ENCODE data around the gene EFNB2. TPM values are rescaled to one million over a fixed set of nuclear protein-coding genes. Genes with fewer than 3 reads are reported as not detected.

The EFNB2 gene
- total and polyA plus RNA-seq, 4 donors = 34.2 to 83.3 (median 45.1) TPM

GRCh38 chr13:106533101-106533942 is 2.1 kb downstream of the EFNB2 start:
- DNase-seq (ENCODE audit: low read depth in 4 of 6, low spot score in 6 of 6) = peak in 3 of 6 donors; percentile 72 to 93 (median 93)
- Histone ChIP-seq H3K27me3 (ENCODE audit: control insufficient read depth, insufficient read depth, low read length) (peaks cover 4% of the 10 kb centered on the region), H3K4me1 (ENCODE audit: control insufficient read depth, insufficient read depth, low read length) (peaks cover 27% of the 10 kb centered on the region), H3K27ac (ENCODE audit: low read depth, low read length) (peak overlapping the region; percentile 86), H3K36me3 (ENCODE audit: control insufficient read depth, insufficient read depth, low read length) (no peaks in the 10 kb centered on the region), H3K9me3 (ENCODE audit: control insufficient read depth, insufficient read depth, low read length) (no peaks in the 10 kb centered on the region), H3K4me3 (ENCODE audit: low read depth, low read length) (peak overlapping the region; percentile 76)
- 4% methylated on average over 29 of the region's 44 CpGs for WGBS (ENCODE audit: insufficient coverage)

DNA sequence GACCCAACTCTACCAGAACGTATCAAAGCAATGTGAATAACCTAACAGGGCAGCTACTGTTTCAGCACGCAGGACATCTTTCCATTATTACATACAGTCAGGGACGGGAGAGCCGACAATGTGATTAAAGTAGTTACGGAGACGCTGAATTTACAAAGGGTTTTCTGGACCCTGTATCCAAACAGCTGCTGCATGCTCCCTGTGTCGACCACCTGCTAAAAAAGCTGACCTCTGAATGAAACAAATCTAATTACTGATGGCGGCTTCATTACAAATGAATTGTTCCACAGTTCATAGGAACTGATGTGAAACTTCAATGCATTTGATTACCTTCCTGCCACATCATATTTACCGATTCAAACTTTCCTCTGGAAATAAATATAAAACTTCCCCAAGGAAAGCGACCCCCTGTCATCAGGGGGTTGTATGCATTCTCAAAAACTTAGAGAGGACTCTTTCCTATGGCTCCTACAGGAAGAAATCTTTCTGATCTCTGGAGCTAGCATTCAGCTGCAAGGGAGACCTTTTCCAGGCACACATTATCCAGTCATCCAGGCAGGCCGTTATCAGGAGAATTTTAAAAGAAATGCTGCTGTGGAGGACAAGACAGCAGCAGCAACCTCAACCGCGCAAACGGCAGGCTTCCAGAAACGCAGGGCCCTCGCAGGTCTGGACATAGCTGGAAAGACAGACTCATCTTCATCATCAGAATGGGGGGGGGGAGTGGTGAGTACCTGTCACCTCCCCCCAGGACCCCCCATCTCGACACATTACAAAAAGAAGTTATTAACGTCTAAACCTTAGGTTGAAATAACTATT is 3.1 kb downstream of the EFNB2 start:
- H3K27me3 ChIP-seq (ENCODE audit: control insufficient read depth, insufficient read depth, low read length) = peaks cover 4% of the 10 kb centered on the region
- peak in 2 of 6 donors; percentile 58 to 73 for DNase-seq (ENCODE audit: low read depth in 4 of 6, low spot score in 6 of 6)
- H3K27ac ChIP-seq (ENCODE audit: low read depth, low read length) = peak overlapping the region; percentile 81
- no peaks in the 10 kb centered on the region for H3K36me3 ChIP-seq (ENCODE audit: control insufficient read depth, insufficient read depth, low read length)
- 23% methylated on average over 6 of the region's 18 CpGs for WGBS (ENCODE audit: insufficient coverage)
- no peaks in the 10 kb centered on the region for H3K9me3 ChIP-seq (ENCODE audit: control insufficient read depth, insufficient read depth, low read length)
- peak overlapping the region; percentile 76 for H3K4me3 ChIP-seq (ENCODE audit: low read depth, low read length)
- H3K4me1 ChIP-seq (ENCODE audit: control insufficient read depth, insufficient read depth, low read length) = peaks cover 27% of the 10 kb centered on the region

DNA sequence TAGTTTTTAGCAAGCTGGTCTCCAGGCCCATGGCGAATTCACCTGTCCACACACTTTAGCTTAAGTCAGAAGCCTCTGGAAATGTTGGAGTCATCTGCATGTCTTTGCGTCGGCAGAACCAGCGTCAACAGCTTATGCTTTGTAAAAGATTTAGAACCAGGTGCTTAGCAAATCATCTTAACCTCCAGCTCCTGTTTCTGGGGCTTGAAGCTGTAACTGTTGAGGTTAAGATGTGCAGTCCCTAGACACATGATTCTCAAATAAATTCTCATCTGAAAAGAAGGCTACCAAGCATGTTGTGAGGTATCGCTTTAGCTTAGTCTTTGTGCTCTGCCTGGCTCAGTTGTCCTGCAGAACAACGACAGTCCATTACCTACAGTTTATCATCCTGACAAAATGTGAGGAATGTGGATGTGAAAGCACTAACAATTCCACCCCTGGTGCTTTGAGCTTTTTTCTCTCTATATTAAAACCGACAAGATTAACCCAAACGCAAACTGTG is 4.4 kb downstream of the EFNB2 start:
- peak in 2 of 6 donors; percentile 66 to 69 for DNase-seq (ENCODE audit: low read depth in 4 of 6, low spot score in 6 of 6)
- H3K4me3 ChIP-seq (ENCODE audit: low read depth, low read length) = peak overlapping the region; percentile 76
- no peaks in the 10 kb centered on the region for H3K36me3 ChIP-seq (ENCODE audit: control insufficient read depth, insufficient read depth, low read length)
- peak overlapping the region; percentile 81 for H3K27ac ChIP-seq (ENCODE audit: low read depth, low read length)
- WGBS (ENCODE audit: insufficient coverage) = 88% methylated on average over 4 of the region's 8 CpGs
- H3K9me3 ChIP-seq (ENCODE audit: control insufficient read depth, insufficient read depth, low read length) = no peaks in the 10 kb centered on the region
- peaks cover 4% of the 10 kb centered on the region for H3K27me3 ChIP-seq (ENCODE audit: control insufficient read depth, insufficient read depth, low read length)
- peaks cover 21% of the 10 kb centered on the region for H3K4me1 ChIP-seq (ENCODE audit: control insufficient read depth, insufficient read depth, low read length)

DNA sequence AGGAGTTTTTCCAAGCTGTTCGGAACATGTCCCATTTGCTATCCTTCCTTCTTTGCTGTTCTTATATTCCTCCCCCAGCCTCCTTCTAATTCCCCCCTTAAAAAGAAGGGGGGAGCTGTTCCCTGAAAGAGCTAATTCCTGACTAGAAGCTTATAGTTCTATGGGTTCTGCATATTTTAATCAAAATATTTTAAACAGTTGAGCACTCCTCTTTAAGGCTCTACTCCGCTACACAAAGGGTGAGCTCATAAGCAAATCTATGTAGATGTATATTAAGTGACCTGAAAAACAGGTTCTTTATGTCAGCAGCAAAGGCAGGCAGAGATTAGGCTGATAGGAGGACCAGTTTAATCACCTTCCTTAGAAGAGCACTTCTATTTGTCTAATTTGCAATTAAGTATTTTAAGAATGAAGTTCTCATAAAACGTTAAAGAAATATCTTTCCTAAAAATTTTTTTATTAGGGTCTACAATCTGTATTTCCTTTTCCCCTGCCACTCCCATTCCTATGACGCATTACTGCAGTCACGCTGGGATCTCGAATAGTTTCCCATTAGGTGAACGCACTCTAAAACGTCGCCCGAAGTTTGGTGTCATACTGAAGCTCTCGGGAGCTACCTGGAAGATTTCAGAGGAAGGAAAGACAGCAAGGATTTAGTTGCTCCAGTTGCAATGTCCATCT is 5.2 kb downstream of the EFNB2 start:
- Histone ChIP-seq H3K27ac (ENCODE audit: low read depth, low read length) (peak overlapping the region; percentile 81), H3K4me1 (ENCODE audit: control insufficient read depth, insufficient read depth, low read length) (peaks cover 18% of the 10 kb centered on the region), H3K27me3 (ENCODE audit: control insufficient read depth, insufficient read depth, low read length) (peaks cover 4% of the 10 kb centered on the region), H3K9me3 (ENCODE audit: control insufficient read depth, insufficient read depth, low read length) (no peaks in the 10 kb centered on the region), H3K4me3 (ENCODE audit: low read depth, low read length) (peak overlapping the region; percentile 28), H3K36me3 (ENCODE audit: control insufficient read depth, insufficient read depth, low read length) (no peaks in the 10 kb centered on the region)
- peak in 2 of 6 donors; percentile 68 to 72 for DNase-seq (ENCODE audit: low read depth in 4 of 6, low spot score in 6 of 6)
- WGBS (ENCODE audit: insufficient coverage) = no CpG with 5 or more reads among the region's 11 CpGs

DNA sequence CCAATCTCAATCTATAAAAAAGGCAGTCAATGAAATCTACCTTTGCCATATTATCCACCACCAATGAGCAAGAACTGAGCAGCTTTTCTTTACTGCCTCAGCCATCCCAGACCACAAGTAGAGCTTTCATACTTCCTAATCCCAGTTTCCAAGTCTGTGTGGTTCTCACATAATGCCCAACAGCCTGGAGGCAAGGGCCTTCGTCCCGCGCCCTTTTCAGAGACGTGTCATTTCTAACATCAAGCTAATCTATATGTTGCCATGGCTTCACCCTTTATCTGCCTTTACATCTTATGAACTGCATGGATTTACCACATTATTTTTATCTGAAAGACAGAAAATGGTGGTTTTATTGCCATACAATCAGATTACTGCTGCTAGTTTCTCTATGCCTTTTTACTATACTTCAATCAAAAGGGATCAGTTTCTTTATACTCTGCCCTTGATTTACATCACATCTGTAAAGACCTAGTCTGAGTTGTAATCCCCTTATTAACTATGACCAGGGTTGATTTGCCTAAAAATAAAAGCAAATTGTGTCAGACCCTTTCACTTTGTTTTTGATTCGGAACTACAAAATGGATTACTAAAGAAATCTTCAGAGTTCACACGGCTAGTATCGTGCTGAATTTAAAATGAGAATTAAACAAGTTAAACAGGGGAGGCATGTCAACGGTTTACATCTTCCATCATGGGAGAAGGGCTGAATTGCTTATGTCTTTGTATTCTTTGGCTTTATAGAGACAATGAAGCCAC is 5.9 kb downstream of the EFNB2 start:
- peak overlapping the region; percentile 81 for H3K27ac ChIP-seq (ENCODE audit: low read depth, low read length)
- 34% methylated on average over 7 of the region's 8 CpGs for WGBS (ENCODE audit: insufficient coverage)

DNA sequence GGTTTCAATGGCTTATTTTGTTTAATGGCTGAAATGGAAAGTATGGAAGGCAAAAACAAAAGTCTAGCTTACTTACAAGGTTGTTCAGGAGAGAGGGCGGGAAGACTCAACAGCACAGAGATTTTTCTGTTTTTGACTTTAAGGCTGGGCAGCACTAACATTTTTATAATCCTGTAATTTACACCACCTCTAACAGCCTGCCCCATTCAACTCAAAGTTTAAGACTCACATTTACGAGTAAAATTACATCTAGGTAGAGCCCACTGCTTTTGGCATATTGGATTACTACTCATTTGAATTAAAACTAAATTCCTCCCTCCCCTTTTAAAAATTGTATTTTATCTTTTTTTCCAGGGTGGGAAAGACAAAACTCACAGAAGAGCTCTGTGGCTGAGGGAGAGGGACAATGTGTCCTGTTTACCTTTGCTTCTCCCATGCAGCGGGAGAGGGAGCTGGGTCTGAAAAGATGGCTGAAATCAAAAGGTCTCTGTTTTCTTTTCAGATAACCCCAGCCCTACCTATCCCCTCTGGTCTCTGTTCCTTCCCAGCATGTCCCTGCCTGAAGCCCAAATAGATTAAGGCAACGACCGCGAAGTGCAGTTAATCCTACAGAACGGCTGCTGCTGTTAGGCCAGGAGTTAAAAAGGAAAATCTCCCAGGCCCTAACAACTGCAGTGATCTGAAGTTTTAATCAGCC is 6.6 kb downstream of the EFNB2 start:
- no peak overlapping the region for H3K4me3 ChIP-seq (ENCODE audit: low read depth, low read length)
- 56% methylated on average over 5 of the region's 7 CpGs for WGBS (ENCODE audit: insufficient coverage)
- H3K36me3 ChIP-seq (ENCODE audit: control insufficient read depth, insufficient read depth, low read length) = no peaks in the 10 kb centered on the region
- peaks cover 4% of the 10 kb centered on the region for H3K27me3 ChIP-seq (ENCODE audit: control insufficient read depth, insufficient read depth, low read length)
- peaks cover 13% of the 10 kb centered on the region for H3K4me1 ChIP-seq (ENCODE audit: control insufficient read depth, insufficient read depth, low read length)
- H3K9me3 ChIP-seq (ENCODE audit: control insufficient read depth, insufficient read depth, low read length) = no peaks in the 10 kb centered on the region
- no peak for DNase-seq (ENCODE audit: low read depth in 4 of 6, low spot score in 6 of 6)
- peak overlapping the region; percentile 81 for H3K27ac ChIP-seq (ENCODE audit: low read depth, low read length)

More for the DNA sequence above, 5.9 kb downstream of the EFNB2 start:
- peak in 2 of 6 donors; percentile 49 to 78 for DNase-seq (ENCODE audit: low read depth in 4 of 6, low spot score in 6 of 6)
- Histone ChIP-seq H3K4me1 (ENCODE audit: control insufficient read depth, insufficient read depth, low read length) (peaks cover 18% of the 10 kb centered on the region), H3K36me3 (ENCODE audit: control insufficient read depth, insufficient read depth, low read length) (no peaks in the 10 kb centered on the region), H3K27me3 (ENCODE audit: control insufficient read depth, insufficient read depth, low read length) (peaks cover 4% of the 10 kb centered on the region), H3K9me3 (ENCODE audit: control insufficient read depth, insufficient read depth, low read length) (no peaks in the 10 kb centered on the region), H3K4me3 (ENCODE audit: low read depth, low read length) (peak overlapping the region; percentile 28)

- Histone ChIP-seq H3K27me3 (ENCODE audit: control insufficient read depth, insufficient read depth, low read length) (peaks cover 4% of the 10 kb centered on the region), H3K9me3 (ENCODE audit: control insufficient read depth, insufficient read depth, low read length) (no peaks in the 10 kb centered on the region), H3K4me3 (ENCODE audit: low read depth, low read length) (no peak overlapping the region), H3K4me1 (ENCODE audit: control insufficient read depth, insufficient read depth, low read length) (peaks cover 14% of the 10 kb centered on the region), H3K36me3 (ENCODE audit: control insufficient read depth, insufficient read depth, low read length) (no peaks in the 10 kb centered on the region), H3K27ac (ENCODE audit: low read depth, low read length) (peak overlapping the region; percentile 3)
- WGBS (ENCODE audit: insufficient coverage) = no CpG with 5 or more reads among the region's 2 CpGs
- peak in 2 of 6 donors; percentile 75 to 82 for DNase-seq (ENCODE audit: low read depth in 4 of 6, low spot score in 6 of 6)
Measured at GRCh38 chr13:106527826-106528225, 7.6 kb downstream of the EFNB2 start.

GRCh38 chr13:106527445-106527801 is 8.0 kb downstream of the EFNB2 start:
- no peak overlapping the region for H3K27ac ChIP-seq (ENCODE audit: low read depth, low read length)
- H3K36me3 ChIP-seq (ENCODE audit: control insufficient read depth, insufficient read depth, low read length) = no peaks in the 10 kb centered on the region
- H3K4me3 ChIP-seq (ENCODE audit: low read depth, low read length) = no peak overlapping the region
- no peaks in the 10 kb centered on the region for H3K9me3 ChIP-seq (ENCODE audit: control insufficient read depth, insufficient read depth, low read length)
- no peak for DNase-seq (ENCODE audit: low read depth in 4 of 6, low spot score in 6 of 6)
- peaks cover 10% of the 10 kb centered on the region for H3K4me1 ChIP-seq (ENCODE audit: control insufficient read depth, insufficient read depth, low read length)
- no CpG with 5 or more reads among the region's 1 CpG for WGBS (ENCODE audit: insufficient coverage)
- peaks cover 4% of the 10 kb centered on the region for H3K27me3 ChIP-seq (ENCODE audit: control insufficient read depth, insufficient read depth, low read length)

All from spinal cord (tissue), 10 donors.